AG10803 (cell line): ENCODE results near the gene NAA80.
A peak's percentile ranks its signal among the peaks of the same experiment; 100 is the strongest.

Experiments used
- DNase-seq: peaks from one replicate; pipeline ENCODE4 v3.0.0; 2010; ENCODE audit warnings: low read depth
- H3K4me3 ChIP-seq: 2 replicates; pipeline ENCODE4 v1.5.1; 2011; ENCODE audit warnings: mild to moderate bottlenecking, low read length, control low read depth
- TF ChIP-seq, protein P1 (sequence below): conservative IDR thresholded peaks from 2 replicates; pipeline ENCODE4 v1.5.1; 2011; ENCODE audit warnings: mild to moderate bottlenecking, low read length, control low read depth, inconsistent platforms

Gene NAA80

DNA sequence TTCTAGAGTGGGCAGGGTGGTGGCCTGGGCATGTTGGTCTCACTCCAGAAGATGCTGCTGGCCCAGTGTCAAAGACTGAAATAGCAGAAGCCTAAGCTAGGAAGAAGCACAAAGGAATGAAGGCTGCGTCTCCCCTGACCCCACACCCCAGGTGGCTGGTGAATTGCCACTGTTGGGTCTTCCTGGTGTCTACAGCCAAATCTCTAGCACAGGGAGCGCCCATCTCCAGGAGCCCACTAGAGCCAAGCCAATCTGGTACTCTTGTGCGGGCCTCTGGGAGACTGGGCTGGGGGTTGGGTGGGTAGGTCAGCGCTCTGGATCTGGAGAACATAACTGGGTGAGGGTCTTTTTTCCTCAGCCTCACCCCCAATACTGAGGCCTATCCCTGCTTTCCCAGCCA, 27.9 kb upstream of the NAA80 start:
- H3K4me3 ChIP-seq: peak overlapping the region; percentile 80
- TF ChIP-seq, protein P1, sequence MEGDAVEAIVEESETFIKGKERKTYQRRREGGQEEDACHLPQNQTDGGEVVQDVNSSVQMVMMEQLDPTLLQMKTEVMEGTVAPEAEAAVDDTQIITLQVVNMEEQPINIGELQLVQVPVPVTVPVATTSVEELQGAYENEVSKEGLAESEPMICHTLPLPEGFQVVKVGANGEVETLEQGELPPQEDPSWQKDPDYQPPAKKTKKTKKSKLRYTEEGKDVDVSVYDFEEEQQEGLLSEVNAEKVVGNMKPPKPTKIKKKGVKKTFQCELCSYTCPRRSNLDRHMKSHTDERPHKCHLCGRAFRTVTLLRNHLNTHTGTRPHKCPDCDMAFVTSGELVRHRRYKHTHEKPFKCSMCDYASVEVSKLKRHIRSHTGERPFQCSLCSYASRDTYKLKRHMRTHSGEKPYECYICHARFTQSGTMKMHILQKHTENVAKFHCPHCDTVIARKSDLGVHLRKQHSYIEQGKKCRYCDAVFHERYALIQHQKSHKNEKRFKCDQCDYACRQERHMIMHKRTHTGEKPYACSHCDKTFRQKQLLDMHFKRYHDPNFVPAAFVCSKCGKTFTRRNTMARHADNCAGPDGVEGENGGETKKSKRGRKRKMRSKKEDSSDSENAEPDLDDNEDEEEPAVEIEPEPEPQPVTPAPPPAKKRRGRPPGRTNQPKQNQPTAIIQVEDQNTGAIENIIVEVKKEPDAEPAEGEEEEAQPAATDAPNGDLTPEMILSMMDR: no peak
- no peak for DNase-seq

DNA sequence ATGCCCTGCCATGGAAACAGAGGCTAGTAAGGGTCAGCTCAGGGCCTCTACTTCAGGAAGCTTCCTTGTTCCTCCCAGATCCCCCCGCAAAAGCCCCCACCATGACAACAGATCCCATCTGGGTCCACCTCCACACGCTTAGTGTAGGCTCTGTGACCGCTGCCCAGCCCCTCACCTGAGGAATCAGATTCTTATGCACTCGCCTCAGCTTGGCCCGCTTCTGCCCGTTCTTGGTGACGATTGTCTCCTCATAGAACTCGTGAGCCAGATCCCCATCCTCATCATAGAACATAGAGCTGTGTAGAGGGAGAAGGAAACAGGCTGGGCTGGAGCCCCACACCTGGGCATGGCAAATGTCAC, 27.0 kb upstream of the NAA80 start:
- DNase-seq: no peak
- no peak overlapping the region for H3K4me3 ChIP-seq
- TF ChIP-seq, protein P1: no peak

DNA sequence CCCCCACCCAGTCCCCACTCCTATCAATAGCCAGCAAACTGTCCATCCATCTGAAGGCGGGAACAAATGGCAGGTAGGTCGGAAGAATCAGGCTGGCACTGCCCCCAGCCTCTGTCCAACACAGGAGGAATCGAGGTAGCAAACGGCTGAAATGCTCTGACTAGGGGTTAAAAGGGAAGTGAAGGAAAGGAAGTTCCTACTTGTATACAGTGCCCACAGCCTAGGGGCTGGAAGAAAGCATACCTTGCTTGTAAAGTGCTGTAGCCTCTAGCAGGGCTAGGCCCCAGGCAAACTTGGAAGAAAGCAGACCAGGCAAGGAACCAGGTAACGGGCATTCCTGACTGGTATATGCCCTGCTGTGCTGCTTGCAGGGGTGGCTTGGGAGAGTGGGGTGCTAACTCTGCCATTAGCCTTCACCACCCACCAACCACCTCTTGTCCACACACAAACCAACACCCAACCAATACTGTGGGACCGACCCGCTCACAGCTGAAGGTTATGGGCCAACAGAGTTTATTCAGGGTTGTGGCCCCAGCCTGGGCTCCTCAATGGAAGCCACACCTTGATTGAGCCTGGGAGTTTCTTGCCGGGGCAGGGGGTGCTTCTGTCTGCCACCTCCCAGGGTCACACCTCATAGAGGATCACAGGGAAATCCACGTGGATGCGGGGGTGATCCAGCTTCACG, 26.4 kb upstream of the NAA80 start:
- DNase-seq: no peak
- H3K4me3 ChIP-seq: no peak overlapping the region
- TF ChIP-seq, protein P1: no peak

DNA sequence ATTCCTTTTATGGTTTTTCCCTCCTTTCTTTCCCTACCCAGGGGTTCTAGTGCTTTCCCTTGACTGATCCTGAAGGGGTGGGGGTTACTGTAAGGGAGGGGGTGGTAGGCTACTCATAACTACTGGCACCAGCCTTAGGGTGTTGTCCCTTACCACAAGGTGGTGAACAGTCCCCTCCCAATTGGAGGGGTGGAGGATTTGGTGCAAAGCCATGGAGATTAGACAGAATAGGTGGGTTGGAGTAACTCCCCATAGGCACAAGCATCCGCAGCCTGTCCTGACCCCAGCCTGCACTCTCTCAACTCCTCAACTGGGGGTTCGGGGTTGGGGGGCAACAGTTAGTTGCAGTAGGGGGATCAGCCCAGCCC, 25.9 kb upstream of the NAA80 start:
- no peak overlapping the region for H3K4me3 ChIP-seq
- DNase-seq: no peak
- TF ChIP-seq, protein P1: no peak

DNA sequence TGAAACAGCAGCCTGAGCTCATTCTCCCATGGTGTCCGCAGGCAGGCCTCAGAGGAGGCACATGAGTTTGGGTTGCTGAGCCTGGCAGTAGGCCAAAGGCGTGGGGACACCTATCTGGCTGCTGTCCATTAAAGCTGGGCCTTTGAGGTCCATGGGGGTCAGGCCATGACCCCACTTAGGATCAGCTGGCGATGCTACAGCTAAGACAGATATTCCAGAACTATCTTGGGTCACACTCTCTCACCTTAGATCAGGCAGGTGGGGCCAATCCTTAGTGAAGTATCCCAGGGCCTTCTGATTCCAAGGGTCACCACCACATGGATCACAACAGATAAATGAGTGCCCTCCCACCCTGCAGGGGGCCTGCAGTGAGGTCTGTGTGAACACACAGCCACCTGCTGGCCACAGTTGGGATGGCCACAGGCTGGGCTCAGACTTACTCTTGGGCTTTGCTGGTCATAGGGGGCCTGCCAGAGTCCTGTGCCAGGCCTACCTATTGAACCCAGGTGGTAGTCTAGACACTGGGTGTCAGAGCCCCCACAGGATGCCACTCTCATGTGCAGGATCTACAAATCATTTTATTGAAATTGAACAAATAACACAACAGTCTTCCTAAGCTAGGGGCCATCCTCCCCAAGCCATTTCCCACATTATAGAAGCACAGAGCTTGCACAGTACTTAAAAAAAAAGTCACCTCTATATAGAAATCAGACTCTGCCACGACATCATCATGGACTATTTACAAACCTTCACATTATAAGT, 25.3 kb upstream of the NAA80 start:
- DNase-seq: peak; percentile 55
- H3K4me3 ChIP-seq: no peak overlapping the region
- TF ChIP-seq, protein P1: peak; percentile 82

DNA sequence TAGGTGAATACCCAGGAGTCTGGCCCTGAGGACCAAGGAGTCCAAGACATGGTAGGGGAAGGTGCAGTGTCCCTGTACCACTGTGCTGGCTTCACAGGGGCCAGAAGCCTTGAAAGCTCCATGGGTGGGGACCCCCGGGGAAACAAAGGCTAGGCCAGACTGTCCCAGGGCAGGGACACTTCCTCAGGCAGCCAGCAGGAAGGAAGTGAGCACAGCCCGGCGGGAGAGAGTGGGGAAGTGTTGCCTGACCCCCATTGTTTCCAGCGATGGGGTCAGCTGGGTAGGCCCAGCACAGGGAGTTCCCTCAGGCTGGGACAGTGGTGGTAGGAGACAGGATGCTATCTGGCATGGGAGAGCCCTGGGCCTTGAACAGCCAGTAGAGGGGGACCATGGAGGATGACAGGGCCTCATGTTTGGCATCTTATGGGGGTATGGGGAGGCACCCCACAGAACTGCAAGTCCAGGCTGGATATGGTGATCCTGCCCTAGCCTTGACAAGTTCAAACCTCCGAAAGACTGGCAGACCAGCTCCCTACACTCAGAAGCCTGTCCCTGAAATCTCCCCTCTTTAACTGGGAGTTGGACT, 24.5 kb upstream of the NAA80 start:
- DNase-seq: no peak

More for the DNA sequence above, 24.5 kb upstream of the NAA80 start:
- H3K4me3 ChIP-seq: no peak overlapping the region
- TF ChIP-seq, protein P1: no peak
